Stomach (tissue), 9 donors: ENCODE data around the gene MAMDC2. TPM values are rescaled to one million over a fixed set of nuclear protein-coding genes. Genes with fewer than 3 reads are reported as not detected.

ENCODE experiments used
- DNase-seq, 2 donors: peaks; one replicate each; pipeline versions ENCODE4 v3.0.0 to v3.0.0-alpha.2; 2013 to 2019
- H3K27ac ChIP-seq, 5 donors: fragments of 200-600 bp in 4 of 5; sonication (generic) in 4 of 5; one replicate each; pipeline ENCODE4 v1.5.1; 2013 to 2019; ENCODE audit warnings: mild to moderate bottlenecking in 1 of 5, moderate library complexity in 1 of 5
- H3K27me3 ChIP-seq, 3 donors: fragments of 200-600 bp; sonication (generic); one replicate each; pipeline ENCODE4 v1.5.1; 2017 to 2019; ENCODE audit warnings: mixed run types in 1 of 3
- H3K36me3 ChIP-seq, 4 donors: fragments of 200-600 bp; sonication (generic); 1 replicate in 3 of 4; 2 replicates in 1 of 4; pipeline ENCODE4 v1.5.1; 2016 to 2019
- H3K4me1 ChIP-seq, 4 donors: fragments of 200-600 bp; sonication (generic); one replicate each; pipeline ENCODE4 v1.5.1; 2016 to 2019
- H3K4me3 ChIP-seq, 4 donors: fragments of 200-600 bp; sonication (generic) in 3 of 4; one replicate each; pipeline ENCODE4 v1.5.1; 2016 to 2019; ENCODE audit warnings: mild to moderate bottlenecking in 1 of 4
- H3K9me3 ChIP-seq, 4 donors: fragments of 200-600 bp; sonication (generic); one replicate each; pipeline ENCODE4 v1.5.1; 2016 to 2019
- EP300 ChIP-seq: sonication (generic); formaldehyde crosslinking; IDR thresholded peaks from one replicate; pipeline ENCODE4 v1.6.1; 2017; ENCODE audit warnings: antibody characterized with exemption
- POLR2A ChIP-seq, 4 donors: fragments of 450-650 bp; IDR thresholded peaks; one replicate each; pipeline ENCODE4 v1.6.1; 2016; ENCODE audit warnings: antibody characterized with exemption in 4 of 4, control low read depth in 2 of 4, mild to moderate bottlenecking in 1 of 4, moderate library complexity in 1 of 4
- POLR2AphosphoS5 ChIP-seq, 3 donors: sonication (generic); formaldehyde crosslinking; IDR thresholded peaks; one replicate each; pipeline ENCODE4 v1.6.1; 2016; ENCODE audit warnings: antibody characterized with exemption in 3 of 3
- WGBS, 5 donors: extraction: QIAGEN DNeasy Blood & Tissue Kit in 3 of 5; methylation state at CpG; one replicate each; pipeline versions ENCODE4 v1.1.5 to v1.1.7; 2013 to 2018; 5-methylcytosine and 5-hydroxymethylcytosine counted together
- intact Hi-C: fragments of 100-400 bp; cut with DNase I; formaldehyde crosslinking; loops from one replicate; pipeline ENCODE4 v1.15.1; 2023; ENCODE audit warnings: low total_unique reads
- polyA plus RNA-seq, 3 donors: library from polyadenylated mRNA; stranded (reverse); fragments of 200-250 nt; gene quantifications; one replicate each; pipeline ENCODE4 v1.2.3, GENCODE V29; 2013
- total RNA-seq, 5 donors: library from RNA; depleted of rRNA; stranded (reverse); fragments of >200 nt; gene quantifications; one replicate each; pipeline versions ENCODE4 v1.1.0 to v1.2.3, GENCODE V29; 2014 to 2016
- TF ChIP-seq, protein P1 (sequence below), 7 experiments: fragments of 450-650 bp in 4 of 7; fragments of 200-600 bp in 3 of 7; sonication (generic) in 3 of 7; IDR thresholded peaks; one replicate each; pipeline ENCODE4 v1.5.1; 2016 to 2019; ENCODE audit warnings: antibody characterized with exemption in 7 of 7, control low read depth in 2 of 7, mild to moderate bottlenecking in 1 of 7
- donor health status: healthy with polysubstance abuse.
- donor health status: Bipolar disorder and iron deficiency.
- donor health status: healthy.

Gene MAMDC2
- total and polyA plus RNA-seq, 8 donors = 7.0 to 91.4 (median 22.0) TPM

DNA sequence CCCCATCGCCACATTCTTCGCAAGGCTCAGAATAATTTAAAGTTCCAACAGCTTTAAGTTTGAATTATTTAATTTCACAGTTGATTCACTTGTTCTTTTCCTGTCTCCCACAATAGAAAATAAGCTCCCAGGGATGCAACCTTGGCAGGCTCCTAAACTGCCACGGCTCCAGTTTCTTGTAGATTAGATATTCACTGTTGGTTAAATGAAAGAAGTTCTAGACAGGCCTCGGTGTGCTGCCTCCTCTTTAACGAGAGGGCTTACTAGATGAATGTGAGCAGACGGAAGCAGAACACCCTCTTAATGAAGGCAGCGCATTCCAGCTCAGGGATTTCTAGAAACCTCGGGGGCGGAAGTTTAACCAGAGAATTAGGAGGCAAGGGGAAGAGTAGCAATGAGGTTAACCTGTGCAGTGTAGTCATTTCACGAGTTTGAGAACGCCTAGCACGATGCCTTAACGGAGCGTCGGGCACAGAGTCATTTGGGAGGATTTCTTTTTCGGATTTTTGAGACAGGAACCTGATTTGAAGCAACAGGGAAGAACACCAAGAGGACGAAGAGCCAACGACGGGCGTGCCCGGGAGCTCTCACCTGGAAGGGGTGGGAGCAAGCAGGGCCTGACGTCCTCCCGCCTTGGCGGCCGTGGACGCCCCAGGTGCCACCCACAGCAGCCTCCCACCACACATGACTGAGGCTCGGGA is 214.5 kb downstream of the MAMDC2 start:
- peaks cover 34 to 81% (median 50%) of the 10 kb centered on the region in 4 donors for H3K4me1 ChIP-seq

DNA sequence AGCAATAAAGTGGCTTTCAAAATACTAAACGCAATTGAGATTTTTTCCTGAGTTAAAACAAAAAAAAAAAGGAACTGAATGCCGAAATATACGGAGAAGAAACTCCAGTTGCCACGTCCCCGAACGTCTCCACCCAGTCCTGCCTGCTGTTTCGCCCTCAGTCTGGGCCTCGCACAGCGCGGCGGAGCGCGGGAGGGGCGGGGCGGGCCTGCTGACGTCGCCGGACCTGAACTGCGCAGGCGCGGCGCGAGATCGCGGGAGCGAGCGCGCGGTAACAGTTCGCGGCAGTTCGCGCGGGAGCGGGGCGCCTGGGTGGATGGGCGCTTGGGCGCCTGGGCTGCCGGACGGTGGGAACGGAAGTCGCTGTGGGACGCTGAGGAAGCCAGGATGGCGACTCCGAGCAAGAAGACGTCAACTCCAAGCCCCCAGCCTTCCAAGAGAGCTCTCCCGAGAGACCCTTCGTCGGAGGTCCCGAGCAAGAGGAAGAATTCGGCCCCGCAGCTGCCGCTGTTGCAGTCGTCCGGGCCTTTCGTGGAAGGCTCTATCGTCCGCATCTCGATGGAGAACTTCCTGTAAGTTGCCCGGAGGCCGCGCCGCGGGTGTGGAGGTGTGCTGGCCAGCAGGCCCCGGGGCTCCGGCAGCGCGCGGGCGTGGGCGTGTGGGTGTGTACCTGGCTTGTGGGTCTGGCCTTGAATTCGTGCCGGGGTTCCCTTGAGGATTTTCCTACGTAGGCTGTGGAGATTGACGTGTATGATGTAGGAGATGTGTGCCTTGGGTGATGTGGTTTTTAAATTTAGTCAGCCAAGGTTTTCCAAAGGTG is 215.3 kb downstream of the MAMDC2 start, which contains the start of gene SMC5:
Gene SMC5, plus strand, starts transcription at position 287 of the 820 bp plus-strand sequence. Its CDS starts 101 bp downstream, at position 388.
- TF ChIP-seq POLR2AphosphoS5 (IDR thresholded peaks at IDR 0.05) (peak; percentile 98 to 99 (median 98)), POLR2A (IDR thresholded peaks at IDR 0.05) (peak in 2 of 4 donors; percentile 54 to 78), EP300 (no peak)
- Histone ChIP-seq H3K27me3 (no peaks in the 10 kb centered on the region), H3K4me1 (peaks cover 34 to 86% (median 53%) of the 10 kb centered on the region in 4 donors), H3K36me3 (peaks cover 0 to 5% (median 1%) of the 10 kb centered on the region in 4 donors), H3K27ac (peak within 1 kb of the TSS; percentile 94 to 98 (median 96)), H3K4me3 (peak within 1 kb of the TSS; percentile 62 to 80 (median 66)), H3K9me3 (no peaks in the 10 kb centered on the region)
- 0 to 1% (median 0%) methylated on average over 44 to 75 of the region's 75 CpGs for WGBS, 5 donors
- peak; percentile 91 to 98 for DNase-seq
- intact Hi-C loops = no loop called here

More for the DNA sequence above, 214.5 kb downstream of the MAMDC2 start:
- Histone ChIP-seq H3K27me3 (no peaks in the 10 kb centered on the region), H3K27ac (peak overlapping the region; percentile 94 to 98 (median 96)), H3K4me3 (peak overlapping the region; percentile 62 to 80 (median 66)), H3K9me3 (no peaks in the 10 kb centered on the region), H3K36me3 (peaks cover 0 to 2% (median under 1%) of the 10 kb centered on the region in 4 donors)
- DNase-seq = peak in 1 of 2 donors; percentile 80
- WGBS, 5 donors = 4 to 6% (median 5%) methylated on average over 26 to 27 of the region's 27 CpGs
- intact Hi-C loops = no loop called here
- TF ChIP-seq, protein P1, sequence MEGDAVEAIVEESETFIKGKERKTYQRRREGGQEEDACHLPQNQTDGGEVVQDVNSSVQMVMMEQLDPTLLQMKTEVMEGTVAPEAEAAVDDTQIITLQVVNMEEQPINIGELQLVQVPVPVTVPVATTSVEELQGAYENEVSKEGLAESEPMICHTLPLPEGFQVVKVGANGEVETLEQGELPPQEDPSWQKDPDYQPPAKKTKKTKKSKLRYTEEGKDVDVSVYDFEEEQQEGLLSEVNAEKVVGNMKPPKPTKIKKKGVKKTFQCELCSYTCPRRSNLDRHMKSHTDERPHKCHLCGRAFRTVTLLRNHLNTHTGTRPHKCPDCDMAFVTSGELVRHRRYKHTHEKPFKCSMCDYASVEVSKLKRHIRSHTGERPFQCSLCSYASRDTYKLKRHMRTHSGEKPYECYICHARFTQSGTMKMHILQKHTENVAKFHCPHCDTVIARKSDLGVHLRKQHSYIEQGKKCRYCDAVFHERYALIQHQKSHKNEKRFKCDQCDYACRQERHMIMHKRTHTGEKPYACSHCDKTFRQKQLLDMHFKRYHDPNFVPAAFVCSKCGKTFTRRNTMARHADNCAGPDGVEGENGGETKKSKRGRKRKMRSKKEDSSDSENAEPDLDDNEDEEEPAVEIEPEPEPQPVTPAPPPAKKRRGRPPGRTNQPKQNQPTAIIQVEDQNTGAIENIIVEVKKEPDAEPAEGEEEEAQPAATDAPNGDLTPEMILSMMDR (IDR thresholded peaks at IDR 0.05) = no peak
- TF ChIP-seq POLR2A (IDR thresholded peaks at IDR 0.05) = no peak
- TF ChIP-seq EP300 = no peak
- TF ChIP-seq POLR2AphosphoS5 (IDR thresholded peaks at IDR 0.05) = no peak

DNA sequence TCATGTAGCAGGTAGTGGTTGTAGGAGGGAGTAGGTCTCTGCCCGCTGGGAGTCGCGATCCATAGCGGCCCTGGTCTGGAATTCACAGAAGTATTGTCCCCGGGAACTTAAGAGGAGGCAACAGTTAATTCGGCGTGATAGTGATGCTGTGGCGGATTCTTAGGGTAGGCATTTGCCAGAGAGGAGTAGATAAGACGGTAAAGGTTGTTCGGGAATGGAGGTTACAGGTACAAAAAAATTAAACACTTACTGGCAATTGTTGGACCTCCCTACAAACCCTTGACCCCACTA is 215.8 kb downstream of the MAMDC2 start:
- TF ChIP-seq POLR2A (IDR thresholded peaks at IDR 0.05) (no peak), EP300 (no peak), POLR2AphosphoS5 (IDR thresholded peaks at IDR 0.05) (no peak)
- TF ChIP-seq, protein P1 (IDR thresholded peaks at IDR 0.05) = no peak
- no peaks in the 10 kb centered on the region for H3K27me3 ChIP-seq
- DNase-seq = no peak
- peak overlapping the region; percentile 62 to 80 (median 66) for H3K4me3 ChIP-seq
- H3K4me1 ChIP-seq = peaks cover 34 to 83% (median 53%) of the 10 kb centered on the region in 4 donors
- H3K36me3 ChIP-seq = peaks cover 4 to 9% (median 5%) of the 10 kb centered on the region in 4 donors
- intact Hi-C loops = no loop called here
- 1 to 2% (median 1%) methylated on average over 10 of the region's 10 CpGs for WGBS, 5 donors
- no peaks in the 10 kb centered on the region for H3K9me3 ChIP-seq
- H3K27ac ChIP-seq = peak overlapping the region; percentile 94 to 98 (median 96)

DNA sequence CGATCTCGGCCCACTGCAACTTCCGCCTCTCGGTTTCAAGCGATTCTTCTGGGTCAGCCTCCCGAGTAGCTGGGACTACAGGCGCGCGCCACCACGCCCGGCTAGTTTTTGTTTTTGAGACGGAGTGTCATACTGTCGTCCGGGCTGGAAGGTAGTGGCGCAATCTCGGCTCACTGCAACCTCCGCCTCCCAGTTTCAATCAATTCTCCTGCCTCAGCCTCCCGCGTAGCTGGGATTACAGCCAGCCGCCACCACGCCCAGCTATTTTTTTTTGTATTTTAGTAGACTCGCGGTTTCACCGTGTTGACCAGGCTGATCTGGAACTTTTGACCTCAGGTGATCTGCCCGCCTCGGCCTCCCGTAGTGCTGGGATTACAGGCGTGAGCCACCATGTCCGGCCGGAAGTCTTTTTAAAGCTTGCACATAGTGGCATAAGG is 216.4 kb downstream of the MAMDC2 start:
- no peaks in the 10 kb centered on the region for H3K9me3 ChIP-seq
- TF ChIP-seq, protein P1 (IDR thresholded peaks at IDR 0.05) = no peak
- TF ChIP-seq EP300 (no peak), POLR2A (IDR thresholded peaks at IDR 0.05) (no peak), POLR2AphosphoS5 (IDR thresholded peaks at IDR 0.05) (no peak)
- peak overlapping the region in 4 of 5 donors; percentile 94 to 97 (median 95) for H3K27ac ChIP-seq
- intact Hi-C loops = no loop called here
- no peaks in the 10 kb centered on the region for H3K27me3 ChIP-seq
- H3K4me1 ChIP-seq = peaks cover 34 to 77% (median 53%) of the 10 kb centered on the region in 4 donors
- DNase-seq = peak in 1 of 2 donors; percentile 22
- H3K4me3 ChIP-seq = peak overlapping the region; percentile 62 to 80 (median 66)
- peaks cover 9 to 15% (median 11%) of the 10 kb centered on the region in 4 donors for H3K36me3 ChIP-seq
- WGBS, 5 donors = 70 to 82% (median 77%) methylated on average over 27 to 30 of the region's 30 CpGs
